IPS-15b (cell line): ENCODE results near the gene BMPR1B.

Experiments
- H3K27me3 ChIP-seq: one replicate; pipeline ENCODE4 v1.6.1; 2013; ENCODE audit warnings: low read length; ENCODE audit not compliant: control insufficient read depth, insufficient read depth
- H3K36me3 ChIP-seq: one replicate; pipeline ENCODE4 v1.6.1; 2013; ENCODE audit warnings: low read length; ENCODE audit not compliant: control insufficient read depth, insufficient read depth
- H3K4me1 ChIP-seq: one replicate; pipeline ENCODE4 v1.6.1; 2013; ENCODE audit warnings: mild to moderate bottlenecking, low read length; ENCODE audit not compliant: control insufficient read depth, insufficient read depth
- H3K4me3 ChIP-seq: one replicate; pipeline ENCODE4 v1.5.1; 2013; ENCODE audit warnings: low read depth, low read length
- H3K9ac ChIP-seq: one replicate; pipeline ENCODE4 v1.6.1; 2013; ENCODE audit warnings: low read depth, mild to moderate bottlenecking, low read length
- H3K9me3 ChIP-seq: one replicate; pipeline ENCODE4 v1.6.1; 2013; ENCODE audit warnings: mild to moderate bottlenecking, low read length; ENCODE audit not compliant: control insufficient read depth, insufficient read depth

The BMPR1B gene

DNA sequence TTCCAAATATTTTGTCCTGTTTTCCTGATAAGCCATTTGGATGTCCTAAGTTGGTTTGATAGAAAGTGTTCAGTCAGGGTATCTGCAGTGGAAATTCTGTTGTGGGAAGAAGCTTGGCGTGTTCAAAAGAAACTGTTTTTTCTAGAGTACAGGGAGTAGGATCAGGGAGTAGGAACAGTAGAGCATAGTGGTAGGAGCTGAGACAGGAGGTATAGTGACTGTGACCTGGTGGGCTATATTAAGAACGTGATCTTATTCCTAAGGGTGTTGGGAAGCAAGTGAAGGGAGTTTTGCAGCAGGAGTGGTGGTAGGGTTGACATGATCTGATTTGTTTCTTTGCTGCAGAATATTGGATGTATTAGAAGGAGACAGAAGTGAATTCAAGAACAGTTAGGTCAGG lies 348.2 kb downstream of the BMPR1B start:
- H3K9ac ChIP-seq: no peak overlapping the region

DNA sequence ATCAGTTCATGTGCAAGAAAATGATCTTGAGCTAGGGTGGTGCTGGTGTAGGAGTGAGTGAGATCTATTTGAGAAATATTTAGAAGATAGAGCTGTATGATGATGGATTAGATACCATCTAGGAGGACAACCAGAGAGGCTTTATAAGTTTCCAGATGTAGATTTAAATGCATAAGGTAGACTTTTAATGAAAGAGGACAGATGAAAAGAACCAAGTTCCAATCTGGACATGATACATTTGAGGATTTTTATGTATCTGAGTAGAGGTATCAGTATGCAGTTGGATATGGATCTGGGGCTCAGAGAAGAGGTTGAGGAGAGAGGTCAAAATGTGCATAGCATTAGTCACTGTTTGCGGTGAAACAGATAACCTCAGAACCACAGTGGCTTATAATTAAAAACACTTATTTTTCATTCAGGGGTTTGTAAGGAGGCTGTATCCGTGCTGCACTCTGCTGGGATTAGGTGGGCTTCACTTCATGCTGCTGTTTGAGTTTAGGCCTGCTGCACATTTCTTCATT lies 348.7 kb downstream of the BMPR1B start:
- Histone ChIP-seq H3K4me1 (no peaks in the 10 kb centered on the region), H3K27me3 (no peaks in the 10 kb centered on the region), H3K9me3 (no peaks in the 10 kb centered on the region), H3K36me3 (no peaks in the 10 kb centered on the region), H3K4me3 (no peak overlapping the region), H3K9ac (no peak overlapping the region)

More for the DNA sequence above, 348.2 kb downstream of the BMPR1B start:
- no peaks in the 10 kb centered on the region for H3K27me3 ChIP-seq
- H3K4me1 ChIP-seq: no peaks in the 10 kb centered on the region
- H3K9me3 ChIP-seq: no peaks in the 10 kb centered on the region
- no peaks in the 10 kb centered on the region for H3K36me3 ChIP-seq
- no peak overlapping the region for H3K4me3 ChIP-seq

DNA sequence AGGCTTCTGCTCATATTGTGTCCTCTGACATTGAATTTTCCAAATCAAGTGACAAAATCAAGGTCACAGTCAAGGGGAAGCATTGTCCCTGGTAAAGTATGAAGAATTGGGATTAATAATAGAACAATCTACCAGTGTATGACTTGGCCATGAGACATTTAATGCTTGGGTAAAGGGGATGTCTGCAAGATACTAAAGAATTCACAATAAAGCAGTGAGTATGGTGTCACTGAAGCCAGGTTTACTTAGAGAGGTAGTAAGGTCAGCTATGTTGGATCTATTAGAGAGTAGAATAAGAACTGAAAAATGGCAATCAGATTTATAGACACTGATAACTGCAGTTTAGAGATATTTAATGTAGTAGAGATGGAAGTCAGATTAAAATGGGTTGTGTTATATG lies 349.2 kb downstream of the BMPR1B start:
- Histone ChIP-seq H3K27me3 (no peaks in the 10 kb centered on the region), H3K9me3 (no peaks in the 10 kb centered on the region), H3K9ac (no peak overlapping the region), H3K4me1 (no peaks in the 10 kb centered on the region), H3K4me3 (no peak overlapping the region), H3K36me3 (no peaks in the 10 kb centered on the region)

DNA sequence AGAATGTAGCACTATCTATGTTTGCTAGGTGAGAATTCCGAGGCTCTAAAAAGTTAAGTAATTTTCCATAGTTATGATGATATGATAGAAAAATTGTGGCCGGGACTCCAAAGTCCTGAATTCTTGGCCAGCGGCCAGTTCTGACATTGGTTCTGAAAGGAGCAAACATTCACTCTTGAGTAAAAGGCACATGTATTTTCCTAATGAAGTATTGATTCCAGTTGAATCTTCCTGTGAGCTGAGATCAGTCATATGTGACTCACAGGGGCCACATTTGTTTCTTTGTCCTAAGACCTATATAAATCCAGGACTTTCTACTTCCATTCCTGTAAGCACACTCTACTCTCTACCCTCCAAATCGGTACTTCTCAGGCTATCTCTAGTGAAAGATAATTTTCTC lies 349.9 kb downstream of the BMPR1B start:
- H3K9ac ChIP-seq: no peak overlapping the region
- H3K27me3 ChIP-seq: no peaks in the 10 kb centered on the region
- no peaks in the 10 kb centered on the region for H3K36me3 ChIP-seq
- H3K4me3 ChIP-seq: no peak overlapping the region
- no peaks in the 10 kb centered on the region for H3K4me1 ChIP-seq
- H3K9me3 ChIP-seq: no peaks in the 10 kb centered on the region

DNA sequence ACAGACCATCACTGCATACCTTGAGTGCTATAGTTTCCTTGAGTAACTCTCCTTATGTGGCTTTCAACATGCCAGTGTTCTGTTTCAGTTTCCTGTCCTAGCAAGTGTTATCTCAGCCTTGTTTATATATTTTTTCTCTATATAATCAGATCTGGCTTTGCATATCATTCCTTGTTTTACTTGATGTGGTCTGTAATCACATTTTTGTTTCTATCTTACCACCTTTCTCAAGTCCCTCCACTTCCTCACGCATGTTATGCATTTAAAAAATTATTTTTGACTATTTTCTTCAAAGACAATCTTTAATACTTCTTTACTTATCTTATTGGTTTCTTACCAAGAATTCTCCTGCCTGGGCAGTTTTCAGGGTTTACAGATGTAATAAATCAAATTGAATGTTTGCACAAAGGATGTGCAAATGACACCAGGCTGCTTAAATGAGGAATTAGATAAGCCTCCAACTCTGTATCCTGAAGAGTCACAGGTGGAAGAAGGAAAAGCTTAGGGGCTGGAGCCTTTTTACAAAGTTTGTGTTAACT lies 351.2 kb downstream of the BMPR1B start:
- Histone ChIP-seq H3K9me3 (no peaks in the 10 kb centered on the region), H3K9ac (no peak overlapping the region), H3K27me3 (no peaks in the 10 kb centered on the region), H3K4me3 (no peak overlapping the region), H3K36me3 (no peaks in the 10 kb centered on the region), H3K4me1 (no peaks in the 10 kb centered on the region)

DNA sequence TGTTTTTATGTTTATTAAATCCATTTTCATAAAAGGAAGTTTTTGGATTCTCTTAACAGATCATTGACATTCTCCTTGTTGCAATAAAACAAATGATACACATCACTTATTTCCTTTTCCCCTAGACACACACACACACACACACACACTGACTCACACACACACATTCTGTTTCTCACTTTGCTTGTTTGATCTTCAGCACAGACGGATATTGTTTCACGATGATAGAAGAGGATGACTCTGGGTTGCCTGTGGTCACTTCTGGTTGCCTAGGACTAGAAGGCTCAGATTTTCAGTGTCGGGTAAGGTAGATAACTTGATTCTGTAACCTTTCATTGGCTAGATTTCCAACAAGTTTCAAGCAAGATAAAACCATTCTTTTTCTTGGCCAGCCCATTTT lies 356.8 kb downstream of the BMPR1B start:
- Histone ChIP-seq H3K9me3 (no peaks in the 10 kb centered on the region), H3K9ac (no peak overlapping the region), H3K27me3 (no peaks in the 10 kb centered on the region)

DNA sequence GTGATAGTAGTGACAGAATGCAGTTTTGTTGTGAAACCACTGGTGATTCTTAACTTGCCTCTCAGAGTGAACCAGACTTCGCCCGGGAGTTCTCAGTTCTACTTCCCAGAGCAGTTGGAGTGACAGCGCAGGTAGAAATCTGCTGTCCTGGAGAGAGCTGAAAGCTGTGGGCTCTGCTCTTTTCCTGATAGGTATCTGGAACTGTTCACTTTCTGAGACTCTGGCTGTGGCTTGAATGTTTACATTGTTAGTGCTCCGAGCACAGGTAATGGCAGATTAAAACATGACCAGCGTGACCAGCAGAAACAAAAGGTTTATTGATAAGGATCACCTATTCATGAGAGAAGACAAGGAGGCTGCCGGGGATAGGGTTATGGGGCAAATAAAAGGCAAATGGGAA lies 360.7 kb downstream of the BMPR1B start:
- Histone ChIP-seq H3K27me3 (no peaks in the 10 kb centered on the region), H3K36me3 (no peaks in the 10 kb centered on the region), H3K9me3 (no peaks in the 10 kb centered on the region), H3K9ac (no peak overlapping the region), H3K4me1 (no peaks in the 10 kb centered on the region), H3K4me3 (no peak overlapping the region)

More for the DNA sequence above, 356.8 kb downstream of the BMPR1B start:
- H3K36me3 ChIP-seq: no peaks in the 10 kb centered on the region
- H3K4me1 ChIP-seq: no peaks in the 10 kb centered on the region
- no peak overlapping the region for H3K4me3 ChIP-seq

DNA sequence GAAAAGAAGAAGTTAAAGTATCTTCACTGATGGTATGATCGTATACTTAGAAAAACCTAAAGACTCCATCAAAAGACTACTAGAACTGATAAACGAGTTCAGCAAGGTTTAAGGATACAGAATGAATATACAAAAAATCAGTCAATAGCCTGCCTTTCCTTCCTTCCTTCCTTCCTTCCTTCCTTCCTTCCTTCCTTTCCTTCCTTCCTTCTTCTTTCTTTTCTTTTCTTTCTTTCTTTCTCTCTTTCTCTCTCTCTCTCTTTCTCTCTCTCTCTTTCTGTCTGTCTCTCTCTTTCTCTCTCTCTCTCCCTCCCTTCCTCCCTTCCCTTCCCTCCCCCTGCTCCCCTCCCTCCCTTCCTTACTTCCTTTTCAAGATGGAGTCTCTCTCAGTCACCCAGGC lies 362.7 kb downstream of the BMPR1B start:
- no peaks in the 10 kb centered on the region for H3K27me3 ChIP-seq
- H3K9ac ChIP-seq: no peak overlapping the region
- H3K4me1 ChIP-seq: no peaks in the 10 kb centered on the region
- no peaks in the 10 kb centered on the region for H3K36me3 ChIP-seq
- H3K9me3 ChIP-seq: no peaks in the 10 kb centered on the region
- H3K4me3 ChIP-seq: no peak overlapping the region

DNA sequence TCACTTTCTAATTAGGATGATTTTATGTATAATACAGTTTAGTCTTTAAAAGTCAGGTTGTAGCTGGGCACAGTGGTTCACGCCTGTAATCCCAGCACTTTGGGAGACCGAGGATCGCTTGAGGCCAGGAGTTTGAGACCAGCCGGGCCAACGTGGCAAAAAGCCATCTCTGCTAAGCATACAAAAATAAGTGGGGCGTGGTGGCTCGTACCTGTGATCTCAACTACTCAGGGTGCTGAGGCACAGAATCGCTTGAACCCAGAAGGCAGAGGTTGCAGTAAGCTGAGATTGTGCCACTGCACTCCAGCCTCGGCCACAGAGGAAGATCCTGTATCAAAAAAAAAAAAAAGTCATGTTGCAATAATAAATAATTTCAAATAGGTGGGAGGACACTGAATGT lies 364.2 kb downstream of the BMPR1B start:
- Histone ChIP-seq H3K36me3 (no peaks in the 10 kb centered on the region), H3K9ac (no peak overlapping the region), H3K4me1 (no peaks in the 10 kb centered on the region), H3K4me3 (no peak overlapping the region), H3K27me3 (no peaks in the 10 kb centered on the region), H3K9me3 (no peaks in the 10 kb centered on the region)

DNA sequence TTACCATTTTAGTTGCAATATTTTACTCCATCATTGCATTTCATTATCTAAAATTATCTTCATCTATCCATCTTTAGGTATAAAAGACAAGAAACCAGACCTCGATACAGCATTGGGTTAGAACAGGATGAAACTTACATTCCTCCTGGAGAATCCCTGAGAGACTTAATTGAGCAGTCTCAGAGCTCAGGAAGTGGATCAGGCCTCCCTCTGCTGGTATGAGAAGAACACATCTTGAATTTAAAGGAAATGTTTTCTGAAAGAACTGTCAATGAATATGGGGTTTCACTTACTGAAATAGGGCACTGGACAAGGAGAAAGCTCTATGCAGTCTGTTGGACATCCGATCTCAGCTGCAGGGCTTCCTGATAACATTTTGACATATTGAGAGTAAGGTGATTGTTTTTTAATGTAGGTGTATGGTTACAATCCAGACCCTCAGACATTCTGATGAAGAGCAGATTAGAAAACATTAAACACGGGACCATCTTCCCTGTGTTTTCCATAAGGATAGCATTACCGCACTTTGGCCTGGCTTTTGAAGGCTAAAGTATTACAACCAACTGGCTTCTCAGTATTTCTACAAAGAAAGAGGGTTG lies 367.2 kb downstream of the BMPR1B start:
- no peak overlapping the region for H3K9ac ChIP-seq
- no peaks in the 10 kb centered on the region for H3K27me3 ChIP-seq
- H3K36me3 ChIP-seq: no peaks in the 10 kb centered on the region
- H3K9me3 ChIP-seq: no peaks in the 10 kb centered on the region
- H3K4me3 ChIP-seq: no peak overlapping the region
- no peaks in the 10 kb centered on the region for H3K4me1 ChIP-seq

DNA sequence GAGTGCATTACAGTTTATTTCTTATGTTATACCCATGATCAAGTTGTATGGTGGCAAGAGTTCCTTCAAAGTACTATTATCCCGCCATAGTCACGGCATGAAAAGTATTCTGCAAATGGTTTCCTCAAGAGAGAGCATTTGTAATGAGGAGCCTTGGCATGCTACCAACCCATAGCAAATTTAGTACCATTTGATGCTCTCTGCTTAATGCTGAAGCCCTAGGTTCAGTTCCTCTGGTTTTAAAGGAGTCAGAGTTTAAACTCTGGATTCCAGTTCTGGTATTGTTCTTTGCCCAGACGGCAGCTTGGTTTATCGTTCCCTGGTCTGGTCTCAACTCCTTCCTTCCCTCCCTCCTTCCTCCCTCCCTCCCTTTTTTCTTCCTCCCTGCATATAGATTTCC lies 371.3 kb downstream of the BMPR1B start:
- H3K4me1 ChIP-seq: no peaks in the 10 kb centered on the region
- H3K9me3 ChIP-seq: no peaks in the 10 kb centered on the region
- no peak overlapping the region for H3K4me3 ChIP-seq
- H3K27me3 ChIP-seq: no peaks in the 10 kb centered on the region
- H3K36me3 ChIP-seq: no peaks in the 10 kb centered on the region
- H3K9ac ChIP-seq: no peak overlapping the region

DNA sequence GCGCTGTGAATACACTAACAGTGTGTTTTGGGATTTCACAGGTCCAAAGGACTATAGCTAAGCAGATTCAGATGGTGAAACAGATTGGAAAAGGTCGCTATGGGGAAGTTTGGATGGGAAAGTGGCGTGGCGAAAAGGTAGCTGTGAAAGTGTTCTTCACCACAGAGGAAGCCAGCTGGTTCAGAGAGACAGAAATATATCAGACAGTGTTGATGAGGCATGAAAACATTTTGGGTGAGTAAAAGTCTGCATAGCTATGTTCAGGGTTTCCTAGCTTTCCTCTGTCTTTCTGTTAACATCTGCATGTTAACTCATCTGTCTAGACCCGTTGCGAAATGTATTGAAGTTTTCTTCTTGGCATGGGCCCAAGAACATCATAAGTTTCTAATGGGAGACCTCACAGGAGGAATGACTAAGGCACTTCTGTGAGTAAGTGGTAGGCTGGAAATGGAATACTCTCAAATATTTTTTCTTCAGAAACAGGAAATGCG lies 372.1 kb downstream of the BMPR1B start:
- no peaks in the 10 kb centered on the region for H3K9me3 ChIP-seq
- H3K36me3 ChIP-seq: no peaks in the 10 kb centered on the region
- no peak overlapping the region for H3K4me3 ChIP-seq
- no peaks in the 10 kb centered on the region for H3K4me1 ChIP-seq
- no peaks in the 10 kb centered on the region for H3K27me3 ChIP-seq
- no peak overlapping the region for H3K9ac ChIP-seq
